Left kidney (tissue), 2 donors: ENCODE results near the gene PRR22. TPM values are rescaled to one million over a fixed set of nuclear protein-coding genes. Genes with fewer than 3 reads are reported as not detected.
A peak's percentile ranks its signal among the peaks of the same experiment; 100 is the strongest.
"Not testable (repeated sequence)": the region's sequence is repeated elsewhere in the genome, so short reads cannot be mapped to it uniquely, and the experiment has no call there.

Experiments
- DNase-seq: peaks from one replicate; pipeline ENCODE4 v3.0.0-alpha.2; 2013
- polyA plus RNA-seq: library from polyadenylated mRNA; unstranded; fragments of 120-200 nt; gene quantifications from one replicate; pipeline ENCODE4 v1.2.1, GENCODE V29; 2013; ENCODE audit not compliant: insufficient read length

Gene PRR22
- polyA plus RNA-seq, 1 donor = 2.8 TPM

- no peak for DNase-seq
These were observed 7.7 kb upstream of the PRR22 start for GRCh38 chr19:5792224-5792623.

- DNase-seq = peak; percentile 95
These were observed 6.3 kb upstream of the PRR22 start, which contains the start of gene DUS3L for GRCh38 chr19:5790559-5791520. Gene DUS3L, minus strand, starts transcription at chr19:5791163. Its CDS starts 22 bp downstream, at chr19:5791141.

- no peak for DNase-seq
These were observed 5.5 kb upstream of the PRR22 start for GRCh38 chr19:5789886-5790558.

- DNase-seq = no peak
These were observed 4.8 kb upstream of the PRR22 start for GRCh38 chr19:5789351-5789761.

GRCh38 chr19:5788422-5788821 is 3.9 kb upstream of the PRR22 start:
- DNase-seq = no peak

GRCh38 chr19:5787409-5788182 is 3.0 kb upstream of the PRR22 start:
- DNase-seq = no peak

- DNase-seq = no peak
These were observed 2.3 kb upstream of the PRR22 start for GRCh38 chr19:5786593-5787408.

- DNase-seq = no peak
These were observed 877 bp upstream of the PRR22 start for GRCh38 chr19:5785423-5785822.

- no peak for DNase-seq
These were observed 1.3 kb downstream of the PRR22 start for GRCh38 chr19:5782945-5783919.

GRCh38 chr19:5782322-5782721 is 2.2 kb downstream of the PRR22 start:
- no peak for DNase-seq

- DNase-seq = not testable (repeated sequence)
These were observed 3.6 kb downstream of the PRR22 start for GRCh38 chr19:5780916-5781315.

- no peak for DNase-seq
These were observed 6.1 kb downstream of the PRR22 start for GRCh38 chr19:5778402-5778801.

GRCh38 chr19:5775668-5776309 is 8.8 kb downstream of the PRR22 start:
- DNase-seq = no peak

GRCh38 chr19:5774921-5775320 is 9.6 kb downstream of the PRR22 start:
- DNase-seq = no peak

GRCh38 chr19:5773276-5773675 is 11.3 kb downstream of the PRR22 start:
- DNase-seq = no peak

- DNase-seq = no peak
These were observed 12.1 kb downstream of the PRR22 start for GRCh38 chr19:5772416-5772815.

GRCh38 chr19:5767949-5768348 is 16.6 kb downstream of the PRR22 start:
- no peak for DNase-seq

- no peak for DNase-seq
These were observed 19.3 kb downstream of the PRR22 start for GRCh38 chr19:5765220-5765619.

GRCh38 chr19:5762608-5763217 is 21.8 kb downstream of the PRR22 start:
- no peak for DNase-seq
